ENCODE data around the gene PSRC1. TPM values are rescaled to one million over a fixed set of nuclear protein-coding genes. Genes with fewer than 3 reads are reported as not detected.

Gene PSRC1
- total RNA-seq, 4 donors from 2014 or later, result 1.7 to 8.7 (median 2.1) TPM

DNA sequence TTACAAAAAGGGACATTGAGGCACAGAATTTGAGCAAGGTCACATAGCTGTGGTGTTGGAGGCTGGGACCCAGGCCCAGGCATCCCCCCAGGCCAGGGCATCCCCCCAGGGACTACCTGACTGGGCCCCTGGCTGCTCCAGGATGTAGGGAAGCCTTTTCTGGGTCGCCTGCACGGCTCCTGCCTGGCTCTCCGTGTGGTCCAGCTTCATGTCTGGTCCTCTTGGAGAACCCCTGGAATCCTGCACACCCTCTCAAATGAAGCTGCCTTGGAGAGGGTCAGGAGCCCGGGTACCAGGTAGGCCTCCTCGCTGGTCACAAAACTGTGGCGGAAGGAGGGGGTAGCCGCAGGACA lies 34.5 kb downstream of the PSRC1 start:
- DNase-seq (ENCODE audit: low spot score) (no peak), ATAC-seq (ENCODE audit: low FRiP score) (no peak)
- TF ChIP-seq, protein P1, sequence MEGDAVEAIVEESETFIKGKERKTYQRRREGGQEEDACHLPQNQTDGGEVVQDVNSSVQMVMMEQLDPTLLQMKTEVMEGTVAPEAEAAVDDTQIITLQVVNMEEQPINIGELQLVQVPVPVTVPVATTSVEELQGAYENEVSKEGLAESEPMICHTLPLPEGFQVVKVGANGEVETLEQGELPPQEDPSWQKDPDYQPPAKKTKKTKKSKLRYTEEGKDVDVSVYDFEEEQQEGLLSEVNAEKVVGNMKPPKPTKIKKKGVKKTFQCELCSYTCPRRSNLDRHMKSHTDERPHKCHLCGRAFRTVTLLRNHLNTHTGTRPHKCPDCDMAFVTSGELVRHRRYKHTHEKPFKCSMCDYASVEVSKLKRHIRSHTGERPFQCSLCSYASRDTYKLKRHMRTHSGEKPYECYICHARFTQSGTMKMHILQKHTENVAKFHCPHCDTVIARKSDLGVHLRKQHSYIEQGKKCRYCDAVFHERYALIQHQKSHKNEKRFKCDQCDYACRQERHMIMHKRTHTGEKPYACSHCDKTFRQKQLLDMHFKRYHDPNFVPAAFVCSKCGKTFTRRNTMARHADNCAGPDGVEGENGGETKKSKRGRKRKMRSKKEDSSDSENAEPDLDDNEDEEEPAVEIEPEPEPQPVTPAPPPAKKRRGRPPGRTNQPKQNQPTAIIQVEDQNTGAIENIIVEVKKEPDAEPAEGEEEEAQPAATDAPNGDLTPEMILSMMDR (IDR thresholded peaks at IDR 0.05), result no peak

DNA sequence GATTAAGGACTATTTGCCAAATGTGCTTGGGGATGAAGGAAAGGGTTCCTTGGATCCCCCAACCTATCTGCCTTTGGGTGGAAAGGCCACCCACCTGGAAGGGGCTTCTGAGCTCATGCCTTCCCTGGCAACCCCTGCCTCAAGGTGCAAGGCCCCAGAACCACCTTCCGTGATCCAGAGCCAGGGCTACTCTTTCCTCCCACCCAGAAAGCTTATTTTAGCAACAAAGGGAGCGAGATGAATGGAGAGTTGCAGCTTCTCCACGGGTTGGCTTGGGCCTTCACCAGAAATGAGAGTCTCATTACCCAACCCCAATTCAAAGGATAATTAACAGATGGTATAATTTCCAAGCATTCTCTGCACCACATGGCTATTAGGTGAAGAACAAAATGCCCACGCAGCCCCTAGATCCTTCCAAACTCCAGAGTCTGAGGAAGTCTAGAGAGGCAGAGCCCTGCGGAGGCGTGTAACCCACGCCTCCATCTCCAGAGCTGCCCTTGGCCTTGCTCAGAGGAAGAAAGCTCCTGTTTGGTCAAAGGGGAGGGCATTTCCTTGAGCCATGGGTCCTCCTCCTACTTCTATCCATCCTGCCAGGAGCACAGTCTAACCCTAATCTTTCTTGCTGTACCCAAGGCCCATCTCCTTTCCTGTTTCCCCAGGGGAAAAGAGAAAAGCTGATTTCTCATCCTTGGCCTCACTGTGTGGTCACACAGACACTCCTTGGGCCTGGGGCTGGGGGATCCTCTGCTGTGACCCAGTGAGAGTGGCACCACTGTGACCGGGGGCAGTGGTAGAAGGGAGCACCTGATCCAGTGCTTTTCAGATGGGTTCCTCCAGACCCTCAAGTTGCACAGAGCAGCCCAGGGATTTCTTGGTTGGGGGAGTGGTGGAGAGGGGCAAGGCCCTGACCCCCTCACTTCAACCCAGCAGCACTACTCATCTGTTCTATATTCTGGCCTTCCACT lies 35.3 kb downstream of the PSRC1 start:
- no peak for ATAC-seq (ENCODE audit: low FRiP score)
- DNase-seq (ENCODE audit: low spot score), result no peak
- TF ChIP-seq, protein P1 (IDR thresholded peaks at IDR 0.05), result no peak

DNA sequence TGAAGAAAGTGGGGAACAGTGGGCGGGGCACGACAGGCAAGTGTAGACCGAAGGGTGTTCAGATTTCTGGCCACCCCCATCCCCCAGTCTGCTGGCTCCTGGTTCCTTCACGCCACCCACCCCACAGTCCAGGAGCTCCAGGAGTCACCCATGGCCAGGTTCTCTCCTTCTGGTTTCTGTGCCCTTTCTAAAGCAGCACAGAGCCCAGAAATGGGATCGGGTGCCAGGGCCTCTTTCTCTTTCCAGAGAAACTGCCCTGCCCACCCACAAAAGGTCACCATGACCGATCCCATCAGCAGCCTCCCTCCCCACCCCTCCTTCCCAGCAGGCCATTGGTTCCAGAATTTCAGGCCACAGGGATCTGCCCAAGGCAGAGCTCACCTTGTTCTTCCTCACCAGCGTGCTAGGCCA lies 36.8 kb downstream of the PSRC1 start:
- ATAC-seq (ENCODE audit: low FRiP score) (no peak), DNase-seq (ENCODE audit: low spot score) (no peak)

DNA sequence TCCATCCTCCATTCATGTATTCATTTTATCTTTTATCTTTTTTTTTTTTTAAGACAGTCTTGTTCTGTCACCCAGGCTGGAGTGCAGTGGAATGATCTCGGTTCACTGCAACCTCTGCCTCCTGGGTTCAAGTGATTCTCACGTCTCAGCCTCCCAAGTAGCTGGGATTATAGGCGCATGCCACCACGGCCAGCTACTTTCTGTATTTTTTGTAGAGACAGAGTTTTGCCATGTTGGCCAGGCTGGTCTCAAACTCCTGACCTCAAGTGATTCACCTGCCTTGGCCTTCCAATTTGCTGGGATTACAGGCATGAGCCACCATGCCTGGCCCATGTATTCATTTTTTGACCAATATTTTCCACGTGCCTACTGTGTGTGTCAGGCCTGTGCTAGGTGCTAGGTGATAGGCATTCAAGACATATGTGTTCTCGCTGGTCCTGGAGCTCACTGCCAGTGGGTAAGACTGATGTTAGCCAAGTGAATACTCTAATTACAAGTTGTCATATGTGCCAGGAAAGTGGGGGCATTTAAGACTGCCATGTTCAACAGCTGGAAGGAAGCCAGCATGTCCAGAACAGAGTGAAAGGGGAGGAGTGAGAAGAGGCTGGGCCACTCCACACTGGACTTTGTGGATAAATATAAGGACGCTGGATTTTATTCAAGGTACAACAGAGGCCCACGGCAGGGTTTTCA lies 38.9 kb downstream of the PSRC1 start:
- no peak for DNase-seq (ENCODE audit: low spot score)
- TF ChIP-seq, protein P1 (IDR thresholded peaks at IDR 0.05), result no peak
- no peak for ATAC-seq (ENCODE audit: low FRiP score)

More for the DNA sequence above, 36.8 kb downstream of the PSRC1 start:
- TF ChIP-seq, protein P1 (IDR thresholded peaks at IDR 0.05), result no peak

DNA sequence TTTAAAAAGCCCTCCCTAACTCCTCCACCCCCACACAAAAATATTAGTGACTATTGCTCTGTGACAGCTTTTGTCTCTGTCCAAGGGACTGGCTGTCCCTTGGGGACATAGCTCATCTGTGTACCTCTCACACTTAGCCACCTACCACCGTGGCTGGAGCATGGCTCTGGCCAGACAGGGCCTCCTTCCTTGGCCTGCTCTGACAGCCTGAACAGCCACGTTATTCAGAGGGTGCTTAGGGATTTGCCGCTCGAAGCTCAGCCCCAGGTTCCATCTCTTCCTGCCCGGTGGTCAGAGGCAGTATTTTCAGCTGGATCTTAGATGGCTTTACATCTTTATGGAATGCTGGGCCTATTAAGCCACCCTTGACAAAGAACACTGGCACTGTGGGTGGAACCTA lies 39.7 kb downstream of the PSRC1 start:
- TF ChIP-seq, protein P1 (IDR thresholded peaks at IDR 0.05), result no peak
- no peak for DNase-seq (ENCODE audit: low spot score)
- ATAC-seq (ENCODE audit: low FRiP score), result no peak

DNA sequence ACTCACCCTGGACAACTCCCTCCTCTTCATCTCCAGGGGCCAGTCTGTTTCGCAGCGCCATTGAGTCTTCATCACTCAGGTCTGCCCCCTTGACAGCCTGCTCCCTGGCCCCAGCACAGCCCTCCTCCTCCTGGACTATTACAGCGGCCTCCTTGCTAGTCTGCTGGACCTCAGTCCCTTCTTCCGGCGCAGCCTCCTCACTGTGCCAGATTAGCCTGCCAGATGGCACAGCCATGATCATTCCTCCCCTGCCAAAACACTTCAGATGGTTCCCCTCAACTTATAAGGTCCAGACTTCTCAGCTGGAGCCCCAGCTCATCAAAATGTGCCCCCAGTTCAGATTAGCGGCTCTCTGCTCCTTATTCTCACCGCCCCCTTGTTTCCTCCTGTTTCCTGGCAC lies 40.6 kb downstream of the PSRC1 start:
- DNase-seq (ENCODE audit: low spot score) (no peak), ATAC-seq (ENCODE audit: low FRiP score) (no peak)
- TF ChIP-seq, protein P1 (IDR thresholded peaks at IDR 0.05), result no peak
